Astrocyte (in vitro differentiated cells and primary cell): Measurements from ENCODE around the gene RPL35. TPM values are rescaled to one million over a fixed set of nuclear protein-coding genes. Genes with fewer than 3 reads are reported as not detected.
"Not testable (repeated sequence)": the region's sequence is repeated elsewhere in the genome, so short reads cannot be mapped to it uniquely, and the experiment has no call there.

Experiments
- DNase-seq: peaks from one replicate; pipeline ENCODE4 v3.0.0-alpha.2; 2010; ENCODE audit warnings: low read depth
- FAIRE-seq: peaks from 2 replicates; lab custom pipeline; 2011; peaks lifted over from hg19 to GRCh38; lab: Jason Lieb, UNC
- H2AFZ ChIP-seq: 2 replicates; pipeline ENCODE4 v1.6.0; 2012; ENCODE audit warnings: low read depth, low read length, inconsistent platforms
- H3K27ac ChIP-seq: 2 replicates; pipeline ENCODE4 v1.5.1; 2011; ENCODE audit warnings: low read depth, low read length, inconsistent platforms
- H3K27me3 ChIP-seq: 2 replicates; pipeline ENCODE4 v1.6.0; 2011; ENCODE audit warnings: low read length, inconsistent platforms; ENCODE audit not compliant: insufficient read depth
- H3K36me3 ChIP-seq: 2 replicates; pipeline ENCODE4 v1.5.1; 2011; ENCODE audit warnings: low read length, inconsistent platforms; ENCODE audit not compliant: insufficient read depth
- H3K4me1 ChIP-seq: 2 replicates; pipeline ENCODE4 v1.5.1; 2011; ENCODE audit warnings: low read length, inconsistent platforms; ENCODE audit not compliant: insufficient read depth
- H3K4me2 ChIP-seq: 2 replicates; pipeline ENCODE4 v1.6.0; 2012; ENCODE audit warnings: low read length, inconsistent platforms
- H3K4me3 ChIP-seq: 2 replicates; pipeline ENCODE4 v1.5.1; 2011; ENCODE audit warnings: low read depth, mild to moderate bottlenecking, low read length, inconsistent platforms; ENCODE audit not compliant: insufficient read depth
- H3K79me2 ChIP-seq: 2 replicates; pipeline ENCODE4 v1.6.0; 2012; ENCODE audit warnings: mild to moderate bottlenecking, low read length, inconsistent platforms; ENCODE audit not compliant: insufficient read depth
- H3K9ac ChIP-seq: 2 replicates; pipeline ENCODE4 v1.6.0; 2012; ENCODE audit warnings: mild to moderate bottlenecking, low read length, inconsistent platforms
- H3K9me3 ChIP-seq: 2 replicates; pipeline ENCODE4 v1.5.1; 2012; ENCODE audit warnings: low read depth, mild to moderate bottlenecking, low read length, inconsistent platforms; ENCODE audit not compliant: insufficient read depth
- H4K20me1 ChIP-seq: 2 replicates; pipeline ENCODE4 v1.6.0; 2012; ENCODE audit warnings: low read length, inconsistent platforms; ENCODE audit not compliant: insufficient read depth
- H3K27ac Mint-ChIP-seq: one replicate; pipeline ENCODE4 v1.8.0; 2021; ENCODE audit warnings: mild to moderate bottlenecking, mixed read lengths; ENCODE audit not compliant: unreplicated experiment
- H3K27me3 Mint-ChIP-seq: one replicate; pipeline ENCODE4 v1.8.0; 2021; ENCODE audit warnings: low read depth, mixed read lengths; ENCODE audit not compliant: unreplicated experiment
- H3K36me3 Mint-ChIP-seq: one replicate; pipeline ENCODE4 v1.8.0; 2021; ENCODE audit warnings: low read depth, mixed read lengths; ENCODE audit not compliant: unreplicated experiment
- H3K4me1 Mint-ChIP-seq: one replicate; pipeline ENCODE4 v1.8.0; 2021; ENCODE audit warnings: low read depth, mixed read lengths; ENCODE audit not compliant: unreplicated experiment
- H3K4me3 Mint-ChIP-seq: one replicate; pipeline ENCODE4 v1.8.0; 2021; ENCODE audit warnings: mild to moderate bottlenecking, moderate library complexity, mixed read lengths; ENCODE audit not compliant: unreplicated experiment
- H3K9me3 Mint-ChIP-seq: one replicate; pipeline ENCODE4 v1.8.0; 2021; ENCODE audit warnings: mild to moderate bottlenecking, mixed read lengths; ENCODE audit not compliant: unreplicated experiment
- EZH2 ChIP-seq: IDR thresholded peaks from 2 replicates; pipeline ENCODE4 v1.6.1; 2012; ENCODE audit warnings: mild to moderate bottlenecking, low read length, inconsistent platforms; ENCODE audit not compliant: insufficient read depth
- total RNA-seq: library from RNA; stranded (reverse); gene quantifications from 2 replicates; pipeline ENCODE4 v1.2.1, GENCODE V29; 2021
- TF ChIP-seq, protein P1 (sequence below): IDR thresholded peaks from 2 replicates; pipeline ENCODE4 v1.5.1; 2011; ENCODE audit warnings: low read depth, mild to moderate bottlenecking, inconsistent platforms, low read length, moderate library complexity; ENCODE audit not compliant: insufficient read depth

RPL35 gene
- total RNA-seq, 1 donor from 2014 or later = 1,259 TPM

DNA sequence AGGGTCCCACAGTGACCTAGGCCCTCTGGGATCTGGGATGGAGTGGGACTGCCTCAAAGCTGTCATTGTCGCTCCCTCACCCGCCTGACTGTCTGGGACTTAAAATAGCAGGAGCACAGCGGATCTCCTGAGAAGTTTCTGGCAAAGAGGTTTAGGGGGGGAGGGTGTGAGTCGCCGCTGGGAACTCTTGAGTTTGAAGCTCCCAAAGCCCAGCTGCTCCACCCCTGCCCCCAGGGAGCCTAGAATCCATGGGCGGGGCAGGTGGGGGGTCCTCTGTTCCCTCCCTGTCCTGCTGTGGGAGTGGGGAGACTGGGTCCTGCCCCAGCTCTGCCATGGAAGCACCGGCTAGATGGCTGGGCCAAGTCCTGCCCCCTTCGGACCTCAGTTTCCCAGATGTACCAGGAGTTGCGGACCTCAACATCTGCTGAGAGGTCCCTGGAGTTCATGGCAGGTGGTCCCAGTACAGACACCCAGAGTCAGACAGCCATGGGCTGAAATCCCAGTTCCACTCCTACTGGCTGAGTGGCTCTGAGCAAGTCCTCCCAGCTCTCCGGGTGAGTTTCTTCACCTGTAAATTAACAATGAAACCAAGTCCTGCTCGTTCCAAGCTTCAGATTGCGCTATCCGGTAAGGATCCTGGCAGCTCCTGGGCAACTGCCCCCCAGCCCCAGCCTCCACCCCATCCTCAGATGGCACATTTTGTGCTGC lies 9.5 kb downstream of the RPL35 start:
- Histone ChIP-seq H3K9me3 (no peaks in the 10 kb centered on the region), H3K4me2 (peak overlapping the region; percentile 85), H4K20me1 (peaks cover 17% of the 10 kb centered on the region), H3K9ac (no peak overlapping the region), H3K4me1 (peaks cover 13% of the 10 kb centered on the region), H3K27ac (no peak overlapping the region), H3K79me2 (no peaks in the 10 kb centered on the region), H3K27me3 (no peaks in the 10 kb centered on the region), H2AFZ (peak overlapping the region; percentile 63), H3K36me3 (peaks cover 3% of the 10 kb centered on the region), H3K4me3 (no peak overlapping the region)
- no peak for TF ChIP-seq EZH2
- TF ChIP-seq, protein P1, sequence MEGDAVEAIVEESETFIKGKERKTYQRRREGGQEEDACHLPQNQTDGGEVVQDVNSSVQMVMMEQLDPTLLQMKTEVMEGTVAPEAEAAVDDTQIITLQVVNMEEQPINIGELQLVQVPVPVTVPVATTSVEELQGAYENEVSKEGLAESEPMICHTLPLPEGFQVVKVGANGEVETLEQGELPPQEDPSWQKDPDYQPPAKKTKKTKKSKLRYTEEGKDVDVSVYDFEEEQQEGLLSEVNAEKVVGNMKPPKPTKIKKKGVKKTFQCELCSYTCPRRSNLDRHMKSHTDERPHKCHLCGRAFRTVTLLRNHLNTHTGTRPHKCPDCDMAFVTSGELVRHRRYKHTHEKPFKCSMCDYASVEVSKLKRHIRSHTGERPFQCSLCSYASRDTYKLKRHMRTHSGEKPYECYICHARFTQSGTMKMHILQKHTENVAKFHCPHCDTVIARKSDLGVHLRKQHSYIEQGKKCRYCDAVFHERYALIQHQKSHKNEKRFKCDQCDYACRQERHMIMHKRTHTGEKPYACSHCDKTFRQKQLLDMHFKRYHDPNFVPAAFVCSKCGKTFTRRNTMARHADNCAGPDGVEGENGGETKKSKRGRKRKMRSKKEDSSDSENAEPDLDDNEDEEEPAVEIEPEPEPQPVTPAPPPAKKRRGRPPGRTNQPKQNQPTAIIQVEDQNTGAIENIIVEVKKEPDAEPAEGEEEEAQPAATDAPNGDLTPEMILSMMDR = no peak
- no peaks in the 10 kb centered on the region for H3K27me3 Mint-ChIP-seq
- no peaks in the 10 kb centered on the region for H3K9me3 Mint-ChIP-seq
- H3K36me3 Mint-ChIP-seq = peaks cover 3% of the 10 kb centered on the region
- no peak for FAIRE-seq
- peaks cover 16% of the 10 kb centered on the region for H3K4me1 Mint-ChIP-seq
- H3K4me3 Mint-ChIP-seq = peak overlapping the region; percentile 73
- no peak for DNase-seq
- H3K27ac Mint-ChIP-seq = peak overlapping the region; percentile 92

DNA sequence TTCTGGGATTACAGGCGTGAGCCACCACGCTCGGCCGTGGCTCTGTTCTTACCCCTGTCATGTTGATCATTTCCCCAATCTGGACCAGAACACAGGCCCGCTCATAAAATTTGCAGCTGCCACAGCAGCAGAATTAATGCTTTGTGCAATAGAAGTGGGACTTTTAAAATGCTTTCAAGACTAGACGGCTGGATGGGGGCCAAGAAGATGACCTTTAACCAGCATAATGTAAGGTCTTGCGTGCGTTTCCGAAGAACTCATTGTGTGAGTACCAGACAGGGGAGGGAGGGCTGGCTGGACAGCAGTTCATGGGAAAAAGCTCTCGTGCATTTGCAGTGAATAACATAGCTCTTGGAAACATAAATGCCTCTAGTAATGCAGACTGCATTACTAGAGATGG lies 12.0 kb downstream of the RPL35 start:
- peak overlapping the region; percentile 86 for H3K27ac Mint-ChIP-seq
- FAIRE-seq = no peak

DNA sequence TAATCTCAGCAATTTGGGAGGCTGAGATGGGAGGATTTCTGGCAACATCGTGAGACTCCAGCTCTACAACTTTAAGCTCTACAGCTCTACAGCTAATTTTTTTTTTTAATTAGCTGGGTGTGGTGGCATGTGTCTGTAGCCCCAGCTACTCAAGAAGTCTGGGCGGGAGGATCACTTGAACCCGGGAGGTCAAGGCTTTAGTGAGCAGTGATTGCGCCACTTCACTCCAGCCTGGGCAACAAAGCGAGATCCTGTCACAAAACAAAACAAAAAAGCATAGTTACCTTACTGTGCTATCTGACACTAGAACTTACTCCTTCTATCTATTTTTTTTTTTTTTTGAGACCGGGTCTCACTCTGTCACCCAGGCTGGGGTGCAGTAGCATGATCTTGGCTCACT lies 14.8 kb downstream of the RPL35 start:
- TF ChIP-seq, protein P1 = no peak
- no peak for TF ChIP-seq EZH2
- H4K20me1 ChIP-seq = no peaks in the 10 kb centered on the region
- Mint-ChIP-seq H3K36me3 (no peaks in the 10 kb centered on the region), H3K4me3 (no peak overlapping the region), H3K27me3 (no peaks in the 10 kb centered on the region), H3K27ac (no peak overlapping the region), H3K9me3 (no peaks in the 10 kb centered on the region), H3K4me1 (peaks cover 8% of the 10 kb centered on the region)
- FAIRE-seq (no peak), DNase-seq (no peak)
- H3K4me2 ChIP-seq = no peak overlapping the region
- no peaks in the 10 kb centered on the region for H3K79me2 ChIP-seq
- no peak overlapping the region for H2AFZ ChIP-seq
- no peaks in the 10 kb centered on the region for H3K27me3 ChIP-seq
- no peak overlapping the region for H3K9ac ChIP-seq
- no peak overlapping the region for H3K27ac ChIP-seq
- H3K4me1 ChIP-seq = peaks cover 7% of the 10 kb centered on the region
- H3K9me3 ChIP-seq = no peaks in the 10 kb centered on the region
- no peak overlapping the region for H3K4me3 ChIP-seq
- no peaks in the 10 kb centered on the region for H3K36me3 ChIP-seq

More for the DNA sequence above, 12.0 kb downstream of the RPL35 start:
- H3K4me1 ChIP-seq = peaks cover 13% of the 10 kb centered on the region
- H4K20me1 ChIP-seq = no peaks in the 10 kb centered on the region
- H3K4me3 ChIP-seq = no peak overlapping the region
- H3K9me3 Mint-ChIP-seq = no peaks in the 10 kb centered on the region
- no peaks in the 10 kb centered on the region for H3K27me3 ChIP-seq
- H3K79me2 ChIP-seq = no peaks in the 10 kb centered on the region
- H3K36me3 ChIP-seq = no peaks in the 10 kb centered on the region
- no peak overlapping the region for H2AFZ ChIP-seq
- peak; percentile 78 for DNase-seq
- H3K27me3 Mint-ChIP-seq = no peaks in the 10 kb centered on the region
- H3K27ac ChIP-seq = no peak overlapping the region
- peak overlapping the region; percentile 57 for H3K4me3 Mint-ChIP-seq
- H3K9ac ChIP-seq = no peak overlapping the region
- no peak for TF ChIP-seq EZH2
- TF ChIP-seq, protein P1 = no peak
- peaks cover 13% of the 10 kb centered on the region for H3K4me1 Mint-ChIP-seq
- H3K36me3 Mint-ChIP-seq = no peaks in the 10 kb centered on the region
- no peaks in the 10 kb centered on the region for H3K9me3 ChIP-seq
- no peak overlapping the region for H3K4me2 ChIP-seq

DNA sequence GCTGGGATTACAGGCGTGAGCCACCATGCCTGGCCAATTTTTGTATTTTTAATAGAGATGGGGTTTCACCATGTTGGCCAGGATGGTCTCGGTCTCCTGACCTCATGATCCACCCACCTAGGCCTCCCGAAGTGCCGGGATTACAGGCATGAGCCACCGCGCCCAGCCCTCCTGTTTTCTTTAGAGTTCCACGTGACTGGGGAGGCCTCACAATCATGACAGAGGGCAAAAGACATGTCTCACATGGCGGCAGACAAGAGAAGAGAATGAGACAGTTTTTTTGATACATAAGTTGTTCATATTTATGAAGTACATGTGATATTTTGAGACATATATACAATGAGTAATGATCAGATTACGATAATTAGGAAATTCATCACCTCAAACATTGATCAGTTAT lies 15.3 kb downstream of the RPL35 start:
- H3K27ac ChIP-seq, H3K36me3 ChIP-seq, H3K4me1 ChIP-seq, H3K4me1 Mint-ChIP-seq, H3K9me3 Mint-ChIP-seq, H4K20me1 ChIP-seq, DNase-seq, H3K9me3 ChIP-seq, FAIRE-seq, H3K9ac ChIP-seq, H3K27me3 Mint-ChIP-seq, H3K4me3 ChIP-seq, H3K27me3 ChIP-seq, H2AFZ ChIP-seq, H3K36me3 Mint-ChIP-seq, H3K79me2 ChIP-seq, H3K4me3 Mint-ChIP-seq, H3K4me2 ChIP-seq, H3K27ac Mint-ChIP-seq: not testable (repeated sequence)
